HG02973 (cell line): ENCODE data around the gene ZNF180.
A peak's percentile ranks its signal among the peaks of the same experiment; 100 is the strongest.
"Not testable (repeated sequence)": the region's sequence is repeated elsewhere in the genome, so short reads cannot be mapped to it uniquely, and the experiment has no call there.

Experiments
- ATAC-seq: cut with Tn5 transposase; IDR thresholded peaks from one replicate; pipeline ENCODE4 v1.9.1; 2021; ENCODE audit warnings: moderate library complexity; ENCODE audit not compliant: unreplicated experiment

Gene ZNF180

DNA sequence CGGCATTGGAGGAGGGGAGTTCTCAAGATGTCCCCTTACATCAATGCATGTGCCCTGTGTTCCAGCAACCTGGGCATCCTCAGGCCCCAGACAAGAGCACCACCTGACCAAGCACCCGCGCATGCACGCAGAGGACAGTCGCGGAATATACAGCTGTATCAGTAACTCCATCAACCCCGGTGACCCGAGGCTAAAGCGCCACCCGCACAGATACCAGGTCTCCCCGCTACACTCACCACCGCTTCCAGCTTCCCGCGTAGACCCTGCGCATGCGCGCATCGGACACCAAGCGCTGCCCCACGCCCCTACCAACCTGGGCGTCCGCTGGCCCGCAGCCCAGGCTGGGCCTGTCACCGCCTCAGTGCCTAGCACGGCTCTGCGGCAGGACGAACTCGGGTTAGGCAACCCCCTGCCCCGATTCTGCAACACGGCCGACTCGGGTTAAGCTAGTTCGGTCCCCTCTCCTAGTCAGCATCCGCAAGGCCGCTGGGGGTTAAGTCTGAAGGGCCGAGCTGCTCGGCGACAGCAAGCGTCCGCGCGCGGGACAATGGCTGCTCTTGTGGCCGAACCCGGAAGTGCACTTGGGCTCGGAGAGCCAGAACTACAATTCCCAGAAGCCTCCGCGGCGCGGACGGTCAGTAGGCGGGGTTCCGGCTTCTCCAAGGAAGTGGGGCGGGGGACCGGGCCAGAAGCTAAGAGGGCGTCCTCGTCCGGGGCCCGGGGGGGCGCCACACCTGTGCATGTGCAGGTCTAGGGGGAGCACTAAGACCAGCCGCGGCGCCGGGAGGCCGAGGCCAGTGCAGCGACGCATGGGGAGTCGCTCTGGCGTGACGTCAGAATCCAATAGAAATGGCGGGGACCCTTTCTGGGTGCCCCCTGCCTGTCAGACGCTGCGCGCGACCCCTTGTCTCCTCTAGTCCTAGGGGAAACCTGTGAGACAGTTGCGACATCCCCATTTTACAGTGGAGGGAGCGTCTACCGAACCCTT is at the start of gene ZNF180:
TSS of gene ZNF180 (minus strand) at position 561 of the 988 bp plus-strand sequence. CDS start 3,188 bp downstream, outside the sequence.
- peak; percentile 84 for ATAC-seq

- ATAC-seq = no peak
These were observed 49.2 kb upstream of the ZNF180 start for GRCh38 chr19:44549507-44549906.

GRCh38 chr19:44548736-44549135 is 48.4 kb upstream of the ZNF180 start:
- ATAC-seq = no peak

DNA sequence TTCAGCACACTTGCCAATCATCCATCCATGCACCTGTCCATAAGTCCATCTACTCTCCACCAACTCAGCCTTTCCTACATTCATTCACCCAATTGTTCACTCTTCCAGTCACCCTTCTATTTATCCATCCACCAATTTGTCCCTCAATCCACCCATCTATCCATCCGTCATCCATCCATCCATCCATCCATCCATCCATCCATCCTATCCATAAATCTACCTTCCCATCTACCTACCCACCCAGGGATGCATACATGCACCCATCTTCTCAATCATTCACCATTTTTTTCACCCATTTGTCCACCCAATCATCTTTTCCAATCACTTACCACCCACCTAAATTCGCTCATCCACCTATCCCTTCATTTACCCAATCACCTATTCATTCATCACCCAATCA is 43.7 kb upstream of the ZNF180 start:
- no peak for ATAC-seq

DNA sequence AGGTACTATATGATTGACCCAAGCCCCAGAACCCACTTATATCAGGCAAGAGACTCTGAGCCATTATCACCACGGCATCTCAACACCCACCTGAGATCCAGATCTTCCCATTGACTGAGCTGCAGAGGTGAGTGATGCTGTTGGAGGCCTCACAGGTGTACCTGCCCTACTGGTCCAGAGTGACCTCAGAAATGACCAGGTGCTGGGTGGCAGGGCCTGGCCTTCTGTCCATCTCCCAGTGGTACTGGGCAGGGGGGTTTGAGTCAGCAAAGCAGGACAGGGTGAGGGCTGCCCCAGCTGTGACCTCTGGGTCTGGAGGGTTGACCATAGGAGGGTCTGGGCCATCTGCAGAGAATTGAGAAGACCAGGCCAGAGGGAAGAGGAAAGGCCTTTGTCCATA is 42.3 kb upstream of the ZNF180 start:
- ATAC-seq = no peak

- no peak for ATAC-seq
These were observed 40.4 kb upstream of the ZNF180 start for GRCh38 chr19:44540736-44541135.

- no peak for ATAC-seq
These were observed 39.7 kb upstream of the ZNF180 start for GRCh38 chr19:44539991-44540390.

GRCh38 chr19:44539236-44539826 is 39.0 kb upstream of the ZNF180 start:
- no peak for ATAC-seq

DNA sequence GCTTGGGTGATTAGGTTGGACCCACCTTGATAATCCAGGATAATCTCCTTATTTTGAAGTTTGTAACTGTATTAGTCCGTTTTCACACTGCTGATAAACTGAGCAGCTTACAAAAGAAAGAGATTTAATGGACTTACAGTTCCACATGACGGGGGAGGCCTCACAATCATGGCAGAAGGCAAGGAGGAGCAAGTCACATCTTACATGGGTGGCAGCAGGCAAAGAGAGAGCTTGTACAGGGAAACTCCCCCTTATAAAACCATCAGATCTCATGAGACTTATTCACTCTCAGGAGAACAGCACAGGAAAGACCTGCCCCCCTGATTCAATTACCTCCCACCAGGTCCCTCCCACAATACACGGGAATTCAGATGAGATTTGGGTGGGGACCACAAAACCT is 35.0 kb upstream of the ZNF180 start:
- ATAC-seq = not testable (repeated sequence)

GRCh38 chr19:44532819-44533218 is 32.5 kb upstream of the ZNF180 start:
- ATAC-seq = no peak

GRCh38 chr19:44530777-44531176 is 30.5 kb upstream of the ZNF180 start:
- no peak for ATAC-seq

DNA sequence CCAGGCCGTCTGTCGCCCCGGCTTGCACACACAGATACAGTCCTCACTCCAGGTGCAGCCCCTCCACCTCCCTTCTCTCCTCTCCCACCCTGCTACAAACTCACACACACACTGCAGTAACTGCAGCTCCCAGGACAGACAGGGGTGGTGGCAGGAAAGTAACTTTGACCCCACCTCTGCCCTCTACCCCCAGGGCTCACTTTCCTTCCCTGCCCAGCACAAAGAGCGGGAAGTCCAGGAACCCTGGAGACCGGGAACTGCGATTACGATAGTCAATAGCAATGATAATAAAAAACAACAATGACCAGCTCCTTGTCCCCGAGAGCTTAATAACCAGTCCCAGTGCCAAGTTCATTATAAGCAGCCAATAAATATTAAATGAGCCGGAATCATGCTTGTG is 29.2 kb upstream of the ZNF180 start, which contains the start of gene CEACAM20:
TSS of gene CEACAM20 (minus strand) at position 140 of the 400 bp plus-strand sequence. CDS start 166 bp downstream, outside the sequence.
- no peak for ATAC-seq

GRCh38 chr19:44527554-44527953 is 27.2 kb upstream of the ZNF180 start:
- no peak for ATAC-seq

- no peak for ATAC-seq
These were observed 25.6 kb upstream of the ZNF180 start for GRCh38 chr19:44525721-44526430.

DNA sequence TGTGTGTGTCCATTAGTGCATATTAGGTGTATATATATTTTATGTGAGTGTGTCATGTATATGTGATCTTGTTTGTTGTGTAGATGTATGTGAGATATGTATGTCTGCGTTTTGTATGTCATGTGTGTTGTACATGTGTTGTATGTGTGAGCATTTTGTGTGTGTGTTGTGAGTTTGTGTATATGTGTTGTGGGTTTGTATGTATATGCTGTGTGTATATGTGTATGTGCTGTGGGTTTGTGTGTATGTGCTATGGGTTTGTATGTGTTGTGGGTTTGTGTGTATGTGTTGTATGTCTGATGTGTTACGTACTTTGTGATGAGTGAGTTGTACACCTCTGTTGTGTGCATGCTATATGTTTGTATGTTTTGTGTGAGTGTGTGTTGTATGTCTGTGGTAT is 21.0 kb upstream of the ZNF180 start:
- no peak for ATAC-seq

- ATAC-seq = no peak
These were observed 16.8 kb upstream of the ZNF180 start for GRCh38 chr19:44517146-44517545.

DNA sequence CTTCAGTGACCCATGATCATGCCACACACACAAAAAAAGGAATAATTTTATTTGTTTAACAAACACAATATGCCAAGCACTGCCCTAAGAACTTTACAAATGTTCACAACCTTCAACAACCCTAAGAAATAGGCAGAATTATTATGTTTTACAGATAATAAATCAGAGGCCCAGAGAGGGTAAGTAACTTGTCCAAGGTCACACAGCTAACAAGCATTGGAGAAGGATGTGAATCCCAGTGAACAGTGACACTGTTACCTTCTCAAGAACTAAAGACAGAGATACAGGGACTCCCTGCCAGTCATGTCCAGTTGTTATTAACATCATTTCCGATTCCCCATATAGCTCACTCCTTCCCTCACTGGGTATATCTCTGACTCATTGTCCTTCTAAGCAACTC is 15.6 kb upstream of the ZNF180 start:
- no peak for ATAC-seq

DNA sequence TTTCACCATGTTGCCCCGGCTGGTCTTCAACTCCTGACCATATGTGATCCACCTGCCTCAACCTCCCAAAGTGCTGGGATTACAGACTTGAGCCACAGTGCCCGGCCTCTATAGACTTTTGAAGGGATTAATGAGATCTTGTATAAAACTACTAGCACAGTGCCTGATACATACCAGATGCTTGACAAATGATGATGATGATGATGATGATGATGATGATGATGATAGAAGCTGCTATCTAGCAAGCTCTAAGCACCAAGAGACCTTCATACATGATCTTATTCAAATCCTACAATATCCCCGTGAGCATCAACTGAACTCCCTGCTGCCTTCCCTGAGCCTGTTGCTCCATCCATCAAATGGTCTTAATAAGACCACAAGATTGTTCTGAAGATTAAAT is 14.7 kb upstream of the ZNF180 start:
- no peak for ATAC-seq

GRCh38 chr19:44512326-44513298 is 12.3 kb upstream of the ZNF180 start:
- ATAC-seq = no peak

- no peak for ATAC-seq
These were observed 9.2 kb upstream of the ZNF180 start for GRCh38 chr19:44509478-44509877.
